Activated naive CD4-positive, alpha-beta T cell treated with anti-CD3 and anti-CD28 coated beads, Interleukin-2, amount 50 U/mL, for 72 hours (primary cell): Measurements from ENCODE around the gene C1QTNF12. TPM values are rescaled to one million over a fixed set of nuclear protein-coding genes. Genes with fewer than 3 reads are reported as not detected.

Source experiments
- ATAC-seq, 2 donors: fragments of 150-1000 bp; cut with Tn5 transposase; 2 replicates each; pipeline ENCODE4 v1.10.0; 2021; ENCODE audit warnings: mild to moderate bottlenecking in 2 of 2, moderate library complexity in 2 of 2
- DNase-seq, 2 donors: peaks; one replicate each; pipeline ENCODE4 v3.0.0; 2021 to 2022; ENCODE audit warnings: low spot score in 2 of 2
- H3K27ac Mint-ChIP-seq, 2 donors: one replicate each; pipeline ENCODE4 v1.8.0; 2022; ENCODE audit warnings: mild to moderate bottlenecking in 2 of 2, mixed read lengths in 2 of 2
- H3K36me3 Mint-ChIP-seq, 2 donors: one replicate each; pipeline ENCODE4 v1.8.0; 2022; ENCODE audit warnings: mixed read lengths in 2 of 2
- H3K9me3 Mint-ChIP-seq, 2 donors: one replicate each; pipeline ENCODE4 v1.8.0; 2022; ENCODE audit warnings: mixed read lengths in 2 of 2
- total RNA-seq, 2 donors: library from RNA; stranded (reverse); gene quantifications; one replicate each; pipeline ENCODE4 v1.2.3, GENCODE V29; 2022

The C1QTNF12 gene
- total RNA-seq, 2 donors from 2014 or later: 4.0 to 17.7 TPM

GRCh38 chr1:1284221-1285101, 37.9 kb upstream of the C1QTNF12 start:
- ATAC-seq: peak in 1 of 2 donors; percentile 19
- H3K27ac Mint-ChIP-seq: no peak overlapping the region
- DNase-seq: no peak
- no peaks in the 10 kb centered on the region for H3K9me3 Mint-ChIP-seq
- no peaks in the 10 kb centered on the region for H3K36me3 Mint-ChIP-seq

GRCh38 chr1:1283821-1284220, 37.3 kb upstream of the C1QTNF12 start:
- no peak overlapping the region for H3K27ac Mint-ChIP-seq
- no peaks in the 10 kb centered on the region for H3K36me3 Mint-ChIP-seq
- DNase-seq: no peak
- no peak for ATAC-seq
- H3K9me3 Mint-ChIP-seq: no peaks in the 10 kb centered on the region

- no peaks in the 10 kb centered on the region for H3K9me3 Mint-ChIP-seq
- peak overlapping the region in 1 of 2 donors; percentile 72 for H3K27ac Mint-ChIP-seq
- DNase-seq (peak in 1 of 2 donors; percentile 65), ATAC-seq (peak; percentile 34 to 76)
- no peaks in the 10 kb centered on the region for H3K36me3 Mint-ChIP-seq
Observed at GRCh38 chr1:1282998-1283397, 36.5 kb upstream of the C1QTNF12 start.

GRCh38 chr1:1281533-1282321, 35.2 kb upstream of the C1QTNF12 start:
- peak overlapping the region in 1 of 2 donors; percentile 72 for H3K27ac Mint-ChIP-seq
- no peaks in the 10 kb centered on the region for H3K9me3 Mint-ChIP-seq
- DNase-seq: peak in 1 of 2 donors; percentile 58
- H3K36me3 Mint-ChIP-seq: no peaks in the 10 kb centered on the region
- peak; percentile 34 to 85 for ATAC-seq

GRCh38 chr1:1280782-1281481, 34.4 kb upstream of the C1QTNF12 start:
- ATAC-seq (no peak), DNase-seq (no peak)
- Mint-ChIP-seq H3K27ac (no peak overlapping the region), H3K9me3 (no peaks in the 10 kb centered on the region), H3K36me3 (no peaks in the 10 kb centered on the region)

GRCh38 chr1:1279028-1279427, 32.5 kb upstream of the C1QTNF12 start:
- Mint-ChIP-seq H3K27ac (no peak overlapping the region), H3K36me3 (no peaks in the 10 kb centered on the region), H3K9me3 (no peaks in the 10 kb centered on the region)
- no peak for ATAC-seq
- no peak for DNase-seq

- H3K9me3 Mint-ChIP-seq: no peaks in the 10 kb centered on the region
- H3K36me3 Mint-ChIP-seq: no peaks in the 10 kb centered on the region
- ATAC-seq: no peak
- DNase-seq: no peak
- no peak overlapping the region for H3K27ac Mint-ChIP-seq
Observed at GRCh38 chr1:1278620-1279019, 32.1 kb upstream of the C1QTNF12 start.

- Mint-ChIP-seq H3K9me3 (no peaks in the 10 kb centered on the region), H3K36me3 (peaks cover 13 to 14% of the 10 kb centered on the region in 2 donors), H3K27ac (no peak overlapping the region)
- ATAC-seq (no peak), DNase-seq (no peak)
Observed at GRCh38 chr1:1275836-1276235, 29.3 kb upstream of the C1QTNF12 start.

- Mint-ChIP-seq H3K9me3 (no peaks in the 10 kb centered on the region), H3K36me3 (peaks cover 13 to 14% of the 10 kb centered on the region in 2 donors), H3K27ac (peak overlapping the region in 1 of 2 donors; percentile 68)
- DNase-seq (no peak), ATAC-seq (no peak)
Observed at GRCh38 chr1:1274931-1275431, 28.5 kb upstream of the C1QTNF12 start.

GRCh38 chr1:1274299-1274930, 27.9 kb upstream of the C1QTNF12 start:
- ATAC-seq: no peak
- peak overlapping the region in 1 of 2 donors; percentile 68 for H3K27ac Mint-ChIP-seq
- DNase-seq: no peak
- no peaks in the 10 kb centered on the region for H3K9me3 Mint-ChIP-seq
- peaks cover 13 to 14% of the 10 kb centered on the region in 2 donors for H3K36me3 Mint-ChIP-seq

GRCh38 chr1:1273512-1274298, 27.2 kb upstream of the C1QTNF12 start, which contains the start of gene UBE2J2:
Gene UBE2J2 (minus strand): TSS chr1:1273854. CDS start chr1:1267992, 5,862 bp downstream.
- ATAC-seq: peak; percentile 97 to 98

GRCh38 chr1:1273209-1273511, 26.6 kb upstream of the C1QTNF12 start:
- DNase-seq (no peak), ATAC-seq (peak in 1 of 2 donors; percentile 7)
- no peaks in the 10 kb centered on the region for H3K9me3 Mint-ChIP-seq
- peak overlapping the region; percentile 89 to 93 for H3K27ac Mint-ChIP-seq
- peaks cover 13 to 14% of the 10 kb centered on the region in 2 donors for H3K36me3 Mint-ChIP-seq

More at GRCh38 chr1:1273512-1274298, 27.2 kb upstream of the C1QTNF12 start, which contains the start of gene UBE2J2:
- peak within 1 kb of the TSS; percentile 89 to 93 for H3K27ac Mint-ChIP-seq
- peaks cover 13 to 14% of the 10 kb centered on the region in 2 donors for H3K36me3 Mint-ChIP-seq
- DNase-seq: peak; percentile 90 to 92
- no peaks in the 10 kb centered on the region for H3K9me3 Mint-ChIP-seq

GRCh38 chr1:1272341-1273208, 26.1 kb upstream of the C1QTNF12 start:
- no peak for DNase-seq
- ATAC-seq: no peak
- no peaks in the 10 kb centered on the region for H3K9me3 Mint-ChIP-seq
- H3K27ac Mint-ChIP-seq: peak overlapping the region; percentile 89 to 93
- H3K36me3 Mint-ChIP-seq: peaks cover 13 to 14% of the 10 kb centered on the region in 2 donors

- no peak for DNase-seq
- H3K27ac Mint-ChIP-seq: peak overlapping the region; percentile 88 to 89
- ATAC-seq: no peak
- no peaks in the 10 kb centered on the region for H3K9me3 Mint-ChIP-seq
- peaks cover 13 to 14% of the 10 kb centered on the region in 2 donors for H3K36me3 Mint-ChIP-seq
Observed at GRCh38 chr1:1270813-1271212, 24.3 kb upstream of the C1QTNF12 start.

GRCh38 chr1:1268284-1268682, 21.8 kb upstream of the C1QTNF12 start:
- no peak for ATAC-seq
- Mint-ChIP-seq H3K27ac (no peak overlapping the region), H3K9me3 (no peaks in the 10 kb centered on the region), H3K36me3 (peaks cover 13 to 14% of the 10 kb centered on the region in 2 donors)
- no peak for DNase-seq
